OCI-LY1 (cell line): ENCODE results near the gene RAI1.

Source experiments
- H2AFZ ChIP-seq: fragments of 200-600 bp; sonication (generic), shearing (Covaris generic); 2 replicates; pipeline ENCODE4 v1.6.0; 2014; ENCODE audit warnings: antibody characterized with exemption, mild to moderate bottlenecking, low read length
- H3F3A ChIP-seq: fragments of 200-600 bp; sonication (generic), shearing (Covaris generic); 2 replicates; pipeline ENCODE4 v1.6.0; 2014; ENCODE audit warnings: mild to moderate bottlenecking, antibody characterized with exemption, low read length, moderate library complexity; ENCODE audit not compliant: insufficient read depth
- H3K27ac ChIP-seq: fragments of 200-600 bp; sonication (generic); 2 replicates; pipeline ENCODE4 v1.5.1; 2014; ENCODE audit warnings: low read length, mixed run types, mild to moderate bottlenecking, low read depth; ENCODE audit not compliant: poor library complexity, severe bottlenecking
- H3K27me3 ChIP-seq: fragments of 200-600 bp; sonication (generic); 2 replicates; pipeline ENCODE4 v1.6.0; 2014; ENCODE audit warnings: antibody characterized with exemption, mild to moderate bottlenecking, low read length, moderate library complexity; ENCODE audit not compliant: insufficient read depth
- H3K36me3 ChIP-seq: fragments of 200-600 bp; sonication (generic); 2 replicates; pipeline ENCODE4 v1.6.1; 2014; ENCODE audit warnings: mild to moderate bottlenecking, antibody characterized with exemption, low read length, moderate library complexity, mixed read lengths; ENCODE audit not compliant: insufficient read depth
- H3K4me1 ChIP-seq: fragments of 200-600 bp; sonication (generic); 2 replicates; pipeline ENCODE4 v1.5.1; 2014; ENCODE audit warnings: mild to moderate bottlenecking, low read length, moderate library complexity; ENCODE audit not compliant: insufficient read depth, severe bottlenecking
- H3K4me2 ChIP-seq: fragments of 200-600 bp; sonication (generic), shearing (Covaris generic); 2 replicates; pipeline ENCODE4 v1.6.1; 2014; ENCODE audit warnings: low read length
- H3K4me3 ChIP-seq: fragments of 200-600 bp; sonication (generic); 2 replicates; pipeline ENCODE4 v1.5.1; 2014; ENCODE audit warnings: low read length, low read depth, mild to moderate bottlenecking, mixed read lengths; ENCODE audit not compliant: poor library complexity, severe bottlenecking
- H3K79me2 ChIP-seq: fragments of 200-600 bp; shearing (Covaris generic); 2 replicates; pipeline ENCODE4 v1.6.1; 2016; ENCODE audit warnings: mixed run types, low read length, mixed read lengths; ENCODE audit not compliant: insufficient read depth
- H3K9ac ChIP-seq: fragments of 200-600 bp; sonication (generic), shearing (Covaris generic); 2 replicates; pipeline ENCODE4 v1.6.1; 2014; ENCODE audit warnings: mild to moderate bottlenecking, low read length, mixed read lengths
- H3K9me2 ChIP-seq: fragments of 200-600 bp; sonication (generic), shearing (Covaris generic); 2 replicates; pipeline ENCODE4 v1.6.1; 2014; ENCODE audit warnings: low read depth, mild to moderate bottlenecking, low read length, mixed read lengths
- H3K9me3 ChIP-seq: fragments of 200-600 bp; shearing (Covaris generic); 2 replicates; pipeline ENCODE4 v1.6.1; 2014; ENCODE audit warnings: low read length, mixed read lengths
- H4K20me1 ChIP-seq: fragments of 200-600 bp; sonication (generic), shearing (Covaris generic); 2 replicates; pipeline ENCODE4 v1.6.0; 2016; ENCODE audit warnings: mild to moderate bottlenecking, low read length; ENCODE audit not compliant: insufficient read depth
- EZH2 ChIP-seq: fragments of 200-600 bp; sonication (generic), shearing (Covaris generic); IDR thresholded peaks from 2 replicates; pipeline ENCODE4 v1.8.0; 2017; ENCODE audit warnings: borderline replicate concordance, mixed run types, mild to moderate bottlenecking, antibody characterized with exemption, low read length, moderate library complexity, mixed read lengths
- TF ChIP-seq, protein P1 (sequence below): fragments of 200-600 bp; sonication (generic), shearing (Covaris generic); IDR thresholded peaks from 2 replicates; pipeline ENCODE4 v1.5.1; 2017; ENCODE audit warnings: mild to moderate bottlenecking, antibody characterized with exemption, low read length, moderate library complexity, mixed read lengths

The RAI1 gene

DNA sequence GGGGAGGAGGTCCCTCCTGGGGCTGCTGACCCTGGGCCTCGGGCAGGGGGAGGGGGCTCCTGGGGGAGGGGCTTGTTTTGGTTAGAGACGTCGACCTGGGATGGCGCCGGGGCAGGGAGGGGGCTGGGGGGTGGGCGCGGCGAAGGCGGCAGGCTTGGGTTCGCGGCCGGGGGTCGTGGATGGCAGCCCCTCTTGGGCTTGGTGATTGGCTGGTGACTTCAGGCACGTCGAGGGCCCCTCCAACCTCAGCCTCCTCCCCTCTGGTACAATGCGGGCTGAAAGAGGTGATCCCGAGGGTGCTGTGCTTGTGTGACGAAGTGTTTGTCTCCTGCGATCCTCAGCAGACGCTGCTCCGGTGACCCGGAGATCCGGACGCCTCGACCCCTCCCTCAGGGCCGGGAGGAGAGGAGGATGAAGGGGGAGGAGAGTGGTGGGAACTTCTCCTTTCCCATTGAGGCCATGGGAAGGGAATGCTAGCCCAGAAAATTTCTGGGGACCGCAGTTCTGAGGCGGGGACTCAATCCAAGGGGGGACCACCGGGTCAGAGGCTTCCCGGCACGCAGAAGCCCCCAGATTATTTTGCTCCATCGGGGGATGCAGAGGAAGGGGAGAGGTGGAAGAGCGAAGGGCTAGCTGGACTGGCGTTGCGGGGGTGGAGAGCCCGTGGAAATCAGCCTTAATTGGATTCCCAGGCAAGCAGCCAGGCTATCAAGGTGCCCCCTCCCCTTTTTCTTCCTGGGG is 43.9 kb downstream of the RAI1 start:
- Histone ChIP-seq H3K79me2 (no peaks in the 10 kb centered on the region), H3K27ac (no peak overlapping the region), H3K36me3 (no peaks in the 10 kb centered on the region), H3K9me2 (no peaks in the 10 kb centered on the region), H2AFZ (no peak overlapping the region), H3K4me1 (no peaks in the 10 kb centered on the region), H3K4me2 (no peak overlapping the region), H3K9ac (no peak overlapping the region), H3K4me3 (no peak overlapping the region), H3K9me3 (no peaks in the 10 kb centered on the region), H3K27me3 (peaks cover 13% of the 10 kb centered on the region), H4K20me1 (no peaks in the 10 kb centered on the region), H3F3A (no peaks in the 10 kb centered on the region)
- TF ChIP-seq, protein P1, sequence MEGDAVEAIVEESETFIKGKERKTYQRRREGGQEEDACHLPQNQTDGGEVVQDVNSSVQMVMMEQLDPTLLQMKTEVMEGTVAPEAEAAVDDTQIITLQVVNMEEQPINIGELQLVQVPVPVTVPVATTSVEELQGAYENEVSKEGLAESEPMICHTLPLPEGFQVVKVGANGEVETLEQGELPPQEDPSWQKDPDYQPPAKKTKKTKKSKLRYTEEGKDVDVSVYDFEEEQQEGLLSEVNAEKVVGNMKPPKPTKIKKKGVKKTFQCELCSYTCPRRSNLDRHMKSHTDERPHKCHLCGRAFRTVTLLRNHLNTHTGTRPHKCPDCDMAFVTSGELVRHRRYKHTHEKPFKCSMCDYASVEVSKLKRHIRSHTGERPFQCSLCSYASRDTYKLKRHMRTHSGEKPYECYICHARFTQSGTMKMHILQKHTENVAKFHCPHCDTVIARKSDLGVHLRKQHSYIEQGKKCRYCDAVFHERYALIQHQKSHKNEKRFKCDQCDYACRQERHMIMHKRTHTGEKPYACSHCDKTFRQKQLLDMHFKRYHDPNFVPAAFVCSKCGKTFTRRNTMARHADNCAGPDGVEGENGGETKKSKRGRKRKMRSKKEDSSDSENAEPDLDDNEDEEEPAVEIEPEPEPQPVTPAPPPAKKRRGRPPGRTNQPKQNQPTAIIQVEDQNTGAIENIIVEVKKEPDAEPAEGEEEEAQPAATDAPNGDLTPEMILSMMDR = no peak
- no peak for TF ChIP-seq EZH2

DNA sequence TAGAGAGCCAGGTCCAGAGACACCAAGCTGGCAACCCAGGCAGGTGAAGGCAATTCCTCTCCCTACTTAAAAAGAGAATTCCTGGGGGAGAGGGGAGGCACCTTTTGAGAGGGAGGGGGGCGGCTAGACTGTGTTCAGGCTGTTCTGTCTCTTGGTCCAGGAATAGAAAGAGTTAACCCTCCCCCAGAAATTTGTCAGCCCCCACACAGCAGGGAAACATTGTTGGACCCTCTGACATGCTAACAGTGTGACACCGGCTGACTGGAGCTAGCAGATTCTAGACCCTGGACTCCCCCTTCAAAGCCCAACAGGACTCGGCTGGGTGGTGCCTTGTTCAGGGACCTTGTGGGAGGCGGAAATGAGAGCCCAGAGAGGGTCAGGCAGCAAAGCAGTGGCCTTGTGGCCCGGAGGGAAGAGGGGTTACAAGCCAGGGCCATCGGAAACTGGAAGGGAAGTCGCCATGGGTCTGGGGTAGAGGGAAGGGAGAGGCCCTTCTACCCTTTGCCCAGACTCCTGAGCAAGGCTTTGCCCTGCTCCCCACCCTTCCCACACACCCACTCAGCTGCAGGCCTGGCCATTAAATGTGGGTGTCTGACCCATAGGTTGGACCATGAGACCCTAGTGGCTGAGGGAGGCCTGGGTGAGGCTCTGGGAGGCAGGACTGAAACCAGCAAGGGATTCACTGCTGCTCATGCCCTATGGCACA is 44.6 kb downstream of the RAI1 start:
- Histone ChIP-seq H4K20me1 (no peaks in the 10 kb centered on the region), H3K9me3 (no peaks in the 10 kb centered on the region), H3K9ac (no peak overlapping the region), H3K27ac (no peak overlapping the region), H2AFZ (no peak overlapping the region), H3F3A (no peaks in the 10 kb centered on the region), H3K4me3 (no peak overlapping the region), H3K9me2 (no peaks in the 10 kb centered on the region), H3K4me1 (no peaks in the 10 kb centered on the region), H3K4me2 (no peak overlapping the region), H3K36me3 (no peaks in the 10 kb centered on the region), H3K27me3 (peaks cover 13% of the 10 kb centered on the region), H3K79me2 (no peaks in the 10 kb centered on the region)
- no peak for TF ChIP-seq EZH2
- TF ChIP-seq, protein P1 = no peak

DNA sequence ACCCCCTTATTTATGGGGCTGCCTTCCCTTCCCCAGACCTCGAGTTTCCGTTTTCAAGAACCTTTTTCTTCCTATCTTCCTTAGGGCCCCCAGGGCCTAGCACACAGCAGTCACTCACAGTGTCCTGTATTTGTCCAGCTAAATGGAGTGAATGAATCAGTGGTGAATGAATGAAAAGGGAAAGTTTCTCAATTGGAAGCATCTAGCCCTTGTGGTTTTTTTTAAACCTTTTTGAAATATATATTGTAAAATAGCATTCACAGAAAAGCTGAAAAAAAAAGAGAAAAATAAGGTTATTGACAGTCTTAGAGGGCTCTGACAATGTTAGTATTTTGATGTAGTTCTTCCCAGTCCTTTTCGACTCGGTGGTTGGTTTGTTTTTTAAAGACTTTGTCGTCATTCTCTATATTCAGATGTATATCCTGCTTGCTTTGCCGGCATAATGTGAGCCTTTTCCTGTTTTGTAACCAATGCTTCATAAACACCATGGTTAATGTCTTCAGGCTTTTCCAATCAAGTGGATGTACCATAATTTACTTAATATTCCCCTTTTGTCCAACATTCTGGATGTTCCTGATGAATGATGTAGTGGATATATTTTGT is 45.3 kb downstream of the RAI1 start:
- no peaks in the 10 kb centered on the region for H3K9me3 ChIP-seq
- H3K9me2 ChIP-seq = no peaks in the 10 kb centered on the region
- H2AFZ ChIP-seq = no peak overlapping the region
- no peaks in the 10 kb centered on the region for H3K4me1 ChIP-seq
- no peak overlapping the region for H3K4me2 ChIP-seq
- H3K27ac ChIP-seq = no peak overlapping the region
- no peak for TF ChIP-seq EZH2
- TF ChIP-seq, protein P1 = no peak
- no peak overlapping the region for H3K4me3 ChIP-seq
- H3K79me2 ChIP-seq = no peaks in the 10 kb centered on the region
- no peaks in the 10 kb centered on the region for H3F3A ChIP-seq
- H3K27me3 ChIP-seq = peaks cover 13% of the 10 kb centered on the region
- no peaks in the 10 kb centered on the region for H4K20me1 ChIP-seq
- no peak overlapping the region for H3K9ac ChIP-seq
- H3K36me3 ChIP-seq = no peaks in the 10 kb centered on the region
